Glutamatergic neuron (in vitro differentiated cells): ENCODE data around the gene PDE8A. TPM values are rescaled to one million over a fixed set of nuclear protein-coding genes. Genes with fewer than 3 reads are reported as not detected.

Experiments used
- DNase-seq: peaks from one replicate; pipeline ENCODE4 v3.0.0; 2022
- H3K27ac Mint-ChIP-seq: one replicate; pipeline ENCODE4 v1.8.0; 2020; ENCODE audit warnings: mild to moderate bottlenecking, mixed read lengths, inconsistent platforms; ENCODE audit not compliant: unreplicated experiment
- H3K27me3 Mint-ChIP-seq: one replicate; pipeline ENCODE4 v1.8.0; 2020; ENCODE audit warnings: mild to moderate bottlenecking, moderate library complexity, mixed read lengths, inconsistent platforms; ENCODE audit not compliant: unreplicated experiment
- H3K36me3 Mint-ChIP-seq: one replicate; pipeline ENCODE4 v1.8.0; 2020; ENCODE audit warnings: mild to moderate bottlenecking, mixed read lengths, inconsistent platforms; ENCODE audit not compliant: unreplicated experiment
- H3K4me1 Mint-ChIP-seq: one replicate; pipeline ENCODE4 v1.8.0; 2020; ENCODE audit warnings: mild to moderate bottlenecking, low read depth, mixed read lengths, inconsistent platforms; ENCODE audit not compliant: unreplicated experiment
- H3K4me3 Mint-ChIP-seq: one replicate; pipeline ENCODE4 v1.8.0; 2020; ENCODE audit warnings: mild to moderate bottlenecking, mixed read lengths, inconsistent platforms; ENCODE audit not compliant: unreplicated experiment
- H3K9me3 Mint-ChIP-seq: one replicate; pipeline ENCODE4 v1.8.0; 2020; ENCODE audit warnings: mild to moderate bottlenecking, moderate library complexity, mixed read lengths, inconsistent platforms; ENCODE audit not compliant: unreplicated experiment
- total RNA-seq: library from RNA; stranded (reverse); fragmentation: NEBNext Ultra II Directional; extraction: Animal tissue kit (Norgen Biotek cat#: 25700); gene quantifications from one replicate; pipeline ENCODE4 v1.2.1, GENCODE V29; 2021; ENCODE audit not compliant: unreplicated experiment
- TF ChIP-seq, protein P1 (sequence below): fragments of 200-600 bp; sonication (generic); IDR thresholded peaks from one replicate; pipeline ENCODE4 v1.5.0; 2021; ENCODE audit not compliant: partially characterized antibody, unreplicated experiment

PDE8A gene
- total RNA-seq, 1 donor from 2014 or later: 5.7 TPM

DNA sequence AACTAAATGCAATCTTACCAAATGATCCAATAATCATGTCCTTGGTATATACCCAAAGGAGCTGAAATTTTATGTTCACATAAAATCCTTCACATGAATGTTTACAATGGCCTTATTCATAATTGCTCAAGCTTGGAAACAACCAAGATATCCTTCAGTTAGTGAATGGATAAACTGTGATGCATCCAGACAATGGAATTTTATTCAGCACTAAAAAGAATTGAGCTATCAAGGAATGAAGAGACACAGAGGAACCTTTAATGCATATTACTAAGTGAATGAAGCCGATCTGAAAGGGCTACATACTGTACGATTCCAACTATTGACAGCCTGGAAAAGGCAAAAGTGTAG, 168.4 kb downstream of the PDE8A start:
- no peak overlapping the region for H3K4me3 Mint-ChIP-seq
- H3K4me1 Mint-ChIP-seq: peaks cover 6% of the 10 kb centered on the region
- no peaks in the 10 kb centered on the region for H3K27me3 Mint-ChIP-seq
- H3K27ac Mint-ChIP-seq: no peak overlapping the region
- TF ChIP-seq, protein P1, sequence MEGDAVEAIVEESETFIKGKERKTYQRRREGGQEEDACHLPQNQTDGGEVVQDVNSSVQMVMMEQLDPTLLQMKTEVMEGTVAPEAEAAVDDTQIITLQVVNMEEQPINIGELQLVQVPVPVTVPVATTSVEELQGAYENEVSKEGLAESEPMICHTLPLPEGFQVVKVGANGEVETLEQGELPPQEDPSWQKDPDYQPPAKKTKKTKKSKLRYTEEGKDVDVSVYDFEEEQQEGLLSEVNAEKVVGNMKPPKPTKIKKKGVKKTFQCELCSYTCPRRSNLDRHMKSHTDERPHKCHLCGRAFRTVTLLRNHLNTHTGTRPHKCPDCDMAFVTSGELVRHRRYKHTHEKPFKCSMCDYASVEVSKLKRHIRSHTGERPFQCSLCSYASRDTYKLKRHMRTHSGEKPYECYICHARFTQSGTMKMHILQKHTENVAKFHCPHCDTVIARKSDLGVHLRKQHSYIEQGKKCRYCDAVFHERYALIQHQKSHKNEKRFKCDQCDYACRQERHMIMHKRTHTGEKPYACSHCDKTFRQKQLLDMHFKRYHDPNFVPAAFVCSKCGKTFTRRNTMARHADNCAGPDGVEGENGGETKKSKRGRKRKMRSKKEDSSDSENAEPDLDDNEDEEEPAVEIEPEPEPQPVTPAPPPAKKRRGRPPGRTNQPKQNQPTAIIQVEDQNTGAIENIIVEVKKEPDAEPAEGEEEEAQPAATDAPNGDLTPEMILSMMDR: no peak
- H3K9me3 Mint-ChIP-seq: peaks cover 1% of the 10 kb centered on the region
- no peak for DNase-seq
- H3K36me3 Mint-ChIP-seq: no peaks in the 10 kb centered on the region

DNA sequence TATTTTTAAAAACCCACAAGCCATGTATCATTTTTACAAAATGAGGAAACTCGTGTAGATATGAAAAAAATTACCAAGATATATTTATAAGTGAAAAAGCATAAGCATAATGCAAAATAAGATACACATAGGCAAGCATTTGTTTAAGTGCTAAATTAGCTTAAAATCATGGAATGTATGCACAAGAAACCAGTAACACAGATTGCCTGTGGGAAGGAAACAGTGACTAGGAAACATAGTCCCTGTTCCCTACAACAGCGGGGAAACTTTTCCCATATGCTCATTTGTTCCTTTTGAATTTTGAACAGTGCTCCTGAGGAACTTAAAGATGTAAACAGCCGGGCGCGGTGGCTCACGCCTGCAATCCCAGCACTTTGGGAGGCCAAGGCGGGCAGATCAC, 169.5 kb downstream of the PDE8A start:
- Mint-ChIP-seq H3K27ac (no peak overlapping the region), H3K4me3 (no peak overlapping the region), H3K4me1 (peaks cover 6% of the 10 kb centered on the region), H3K27me3 (no peaks in the 10 kb centered on the region), H3K9me3 (peaks cover 1% of the 10 kb centered on the region), H3K36me3 (no peaks in the 10 kb centered on the region)
- TF ChIP-seq, protein P1: no peak
- DNase-seq: no peak

- H3K27ac Mint-ChIP-seq: no peak overlapping the region
- peaks cover 1% of the 10 kb centered on the region for H3K9me3 Mint-ChIP-seq
- H3K27me3 Mint-ChIP-seq: no peaks in the 10 kb centered on the region
- no peak for DNase-seq
- no peak overlapping the region for H3K4me3 Mint-ChIP-seq
- TF ChIP-seq, protein P1: no peak
- no peaks in the 10 kb centered on the region for H3K36me3 Mint-ChIP-seq
- peaks cover 6% of the 10 kb centered on the region for H3K4me1 Mint-ChIP-seq
Measured at GRCh38 chr15:85151861-85152260, 170.2 kb downstream of the PDE8A start.

- TF ChIP-seq, protein P1: no peak
- peaks cover 1% of the 10 kb centered on the region for H3K9me3 Mint-ChIP-seq
- H3K27ac Mint-ChIP-seq: peak overlapping the region; percentile 26
- peaks cover 6% of the 10 kb centered on the region for H3K4me1 Mint-ChIP-seq
- no peak for DNase-seq
- no peaks in the 10 kb centered on the region for H3K27me3 Mint-ChIP-seq
- no peaks in the 10 kb centered on the region for H3K36me3 Mint-ChIP-seq
- no peak overlapping the region for H3K4me3 Mint-ChIP-seq
Measured at GRCh38 chr15:85154061-85154460, 172.4 kb downstream of the PDE8A start.

GRCh38 chr15:85155360-85155759, 173.7 kb downstream of the PDE8A start:
- DNase-seq: no peak
- Mint-ChIP-seq H3K27ac (no peak overlapping the region), H3K36me3 (no peaks in the 10 kb centered on the region), H3K9me3 (peaks cover 1% of the 10 kb centered on the region), H3K27me3 (no peaks in the 10 kb centered on the region), H3K4me1 (peaks cover 2% of the 10 kb centered on the region), H3K4me3 (peak overlapping the region; percentile 65)
- TF ChIP-seq, protein P1: no peak
